Measurements from ENCODE around the gene KRTAP4-3. TPM values are rescaled to one million over a fixed set of nuclear protein-coding genes. Genes with fewer than 3 reads are reported as not detected.
"Not testable (repeated sequence)": the region's sequence is repeated elsewhere in the genome, so short reads cannot be mapped to it uniquely, and the experiment has no call there.

The KRTAP4-3 gene
- total RNA-seq, 4 donors from 2014 or later, result not detected

GRCh38 chr17:41127371-41127770 is 40.6 kb downstream of the KRTAP4-3 start:
- no peak for TF ChIP-seq POLR2A (IDR thresholded peaks at IDR 0.05)
- TF ChIP-seq, protein P1, sequence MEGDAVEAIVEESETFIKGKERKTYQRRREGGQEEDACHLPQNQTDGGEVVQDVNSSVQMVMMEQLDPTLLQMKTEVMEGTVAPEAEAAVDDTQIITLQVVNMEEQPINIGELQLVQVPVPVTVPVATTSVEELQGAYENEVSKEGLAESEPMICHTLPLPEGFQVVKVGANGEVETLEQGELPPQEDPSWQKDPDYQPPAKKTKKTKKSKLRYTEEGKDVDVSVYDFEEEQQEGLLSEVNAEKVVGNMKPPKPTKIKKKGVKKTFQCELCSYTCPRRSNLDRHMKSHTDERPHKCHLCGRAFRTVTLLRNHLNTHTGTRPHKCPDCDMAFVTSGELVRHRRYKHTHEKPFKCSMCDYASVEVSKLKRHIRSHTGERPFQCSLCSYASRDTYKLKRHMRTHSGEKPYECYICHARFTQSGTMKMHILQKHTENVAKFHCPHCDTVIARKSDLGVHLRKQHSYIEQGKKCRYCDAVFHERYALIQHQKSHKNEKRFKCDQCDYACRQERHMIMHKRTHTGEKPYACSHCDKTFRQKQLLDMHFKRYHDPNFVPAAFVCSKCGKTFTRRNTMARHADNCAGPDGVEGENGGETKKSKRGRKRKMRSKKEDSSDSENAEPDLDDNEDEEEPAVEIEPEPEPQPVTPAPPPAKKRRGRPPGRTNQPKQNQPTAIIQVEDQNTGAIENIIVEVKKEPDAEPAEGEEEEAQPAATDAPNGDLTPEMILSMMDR (IDR thresholded peaks at IDR 0.05), result no peak
- no peak for DNase-seq
- no peaks in the 10 kb centered on the region for H3K36me3 ChIP-seq
- H3K4me1 ChIP-seq, result no peaks in the 10 kb centered on the region
- H3K27ac ChIP-seq, result no peak overlapping the region
- no peak overlapping the region for H3K4me3 ChIP-seq
- no peaks in the 10 kb centered on the region for H3K9me3 ChIP-seq
- intact Hi-C loops (cut with DNase I; ENCODE audit: low total_unique reads), result no loop called here
- H3K27me3 ChIP-seq, result no peaks in the 10 kb centered on the region

- H3K27ac ChIP-seq, result no peak overlapping the region
- no peaks in the 10 kb centered on the region for H3K4me1 ChIP-seq
- no peaks in the 10 kb centered on the region for H3K9me3 ChIP-seq
- no peaks in the 10 kb centered on the region for H3K36me3 ChIP-seq
- no peaks in the 10 kb centered on the region for H3K27me3 ChIP-seq
- DNase-seq, result no peak
- TF ChIP-seq, protein P1 (IDR thresholded peaks at IDR 0.05), result no peak
- no peak for TF ChIP-seq POLR2A (IDR thresholded peaks at IDR 0.05)
- intact Hi-C loops (cut with DNase I; ENCODE audit: low total_unique reads), result no loop called here
- H3K4me3 ChIP-seq, result no peak overlapping the region
Measured at GRCh38 chr17:41126412-41126811, 41.6 kb downstream of the KRTAP4-3 start.

GRCh38 chr17:41125064-41125463 is 43.0 kb downstream of the KRTAP4-3 start:
- intact Hi-C loops (cut with DNase I; ENCODE audit: low total_unique reads), result no loop called here

GRCh38 chr17:41123991-41124371 is 44.0 kb downstream of the KRTAP4-3 start, which contains the start of gene KRTAP4-12:
TSS of gene KRTAP4-12 (minus strand) at chr17:41124182. CDS start at chr17:41124122, 60 bp downstream.
- H3K4me1 ChIP-seq; H3K4me3 ChIP-seq; DNase-seq; H3K9me3 ChIP-seq; intact Hi-C loops (cut with DNase I; ENCODE audit: low total_unique reads); H3K27ac ChIP-seq; H3K27me3 ChIP-seq; H3K36me3 ChIP-seq: not testable (repeated sequence)

More at GRCh38 chr17:41125064-41125463, 43.0 kb downstream of the KRTAP4-3 start:
- no peak for DNase-seq
- TF ChIP-seq, protein P1 (IDR thresholded peaks at IDR 0.05), result no peak
- TF ChIP-seq POLR2A (IDR thresholded peaks at IDR 0.05), result no peak
- no peaks in the 10 kb centered on the region for H3K27me3 ChIP-seq
- no peaks in the 10 kb centered on the region for H3K4me1 ChIP-seq
- H3K4me3 ChIP-seq, result no peak overlapping the region
- no peaks in the 10 kb centered on the region for H3K36me3 ChIP-seq
- H3K9me3 ChIP-seq, result no peaks in the 10 kb centered on the region
- no peak overlapping the region for H3K27ac ChIP-seq

- H3K4me3 ChIP-seq; H3K36me3 ChIP-seq; H3K9me3 ChIP-seq; intact Hi-C loops (cut with DNase I; ENCODE audit: low total_unique reads); H3K4me1 ChIP-seq; DNase-seq; H3K27me3 ChIP-seq; H3K27ac ChIP-seq: not testable (repeated sequence)
Measured at GRCh38 chr17:41123292-41123990, 44.6 kb downstream of the KRTAP4-3 start.

DNA sequence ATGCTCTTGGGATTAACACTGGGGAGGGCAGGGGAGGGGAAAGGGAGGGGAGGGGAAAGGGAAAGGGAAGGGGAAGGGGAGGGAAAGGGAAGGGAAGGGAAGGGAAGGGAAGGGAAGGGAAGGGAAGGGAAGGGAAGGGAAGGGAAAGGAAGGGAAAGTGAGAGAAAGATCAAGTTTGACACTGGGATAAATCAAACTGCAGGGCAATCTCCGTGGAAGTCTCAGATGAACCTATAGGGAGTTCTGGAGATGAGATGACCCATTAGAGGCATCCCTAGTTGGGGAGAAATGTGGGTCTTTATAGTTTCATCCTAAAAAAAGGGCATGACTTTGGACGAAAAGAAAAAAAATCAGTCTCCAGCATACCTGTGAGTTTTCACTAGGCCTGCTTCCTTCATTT is 46.3 kb downstream of the KRTAP4-3 start:
- Histone ChIP-seq H3K4me3 (no peak overlapping the region), H3K27me3 (no peaks in the 10 kb centered on the region), H3K4me1 (no peaks in the 10 kb centered on the region), H3K27ac (no peak overlapping the region), H3K36me3 (no peaks in the 10 kb centered on the region), H3K9me3 (no peaks in the 10 kb centered on the region)
- no peak for TF ChIP-seq POLR2A (IDR thresholded peaks at IDR 0.05)
- TF ChIP-seq, protein P1 (IDR thresholded peaks at IDR 0.05), result no peak
- intact Hi-C loops (cut with DNase I; ENCODE audit: low total_unique reads), result no loop called here
- DNase-seq, result no peak

GRCh38 chr17:41119696-41120690 is 48.0 kb downstream of the KRTAP4-3 start:
- DNase-seq; H3K4me1 ChIP-seq; H3K27me3 ChIP-seq; intact Hi-C loops (cut with DNase I; ENCODE audit: low total_unique reads); H3K27ac ChIP-seq; H3K9me3 ChIP-seq; H3K36me3 ChIP-seq; H3K4me3 ChIP-seq: not testable (repeated sequence)

Measured in uterus (tissue), 4 donors.